SKM-1 (cell line): Measurements from ENCODE around the gene TLR8.
"Not testable (repeated sequence)": the region's sequence is repeated elsewhere in the genome, so short reads cannot be mapped to it uniquely, and the experiment has no call there.

Experiments used
- DNase-seq: peaks from one replicate; lab custom pipeline; 2025; ENCODE audit not compliant: unreplicated experiment; lab: John Stamatoyannopoulos, UW

Gene TLR8

GRCh38 chrX:12946406-12946805 is 40.0 kb downstream of the TLR8 start:
- no peak for DNase-seq

GRCh38 chrX:12946838-12947544 is 40.6 kb downstream of the TLR8 start:
- peak; percentile 25 for DNase-seq

GRCh38 chrX:12947545-12948235 is 41.3 kb downstream of the TLR8 start:
- DNase-seq, result no peak

DNA sequence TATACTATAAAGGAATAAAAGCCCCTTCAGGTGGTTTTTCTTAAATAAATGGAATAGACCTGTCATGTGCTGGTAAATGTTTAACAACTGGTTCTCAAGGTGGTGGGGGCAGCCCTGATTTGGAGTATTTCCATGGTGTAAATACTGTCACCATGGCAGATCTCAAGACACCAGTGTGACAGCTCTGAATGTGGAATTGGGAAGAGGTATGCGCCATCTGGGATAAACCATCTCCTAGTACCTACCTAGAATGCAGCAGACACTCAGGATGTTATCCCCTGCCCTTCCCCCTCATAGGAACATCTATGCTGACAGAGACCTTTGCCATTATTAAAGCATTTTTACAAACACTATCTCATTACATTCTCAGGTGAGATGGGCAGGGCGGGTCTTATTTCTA is 42.1 kb downstream of the TLR8 start:
- DNase-seq, result no peak

DNA sequence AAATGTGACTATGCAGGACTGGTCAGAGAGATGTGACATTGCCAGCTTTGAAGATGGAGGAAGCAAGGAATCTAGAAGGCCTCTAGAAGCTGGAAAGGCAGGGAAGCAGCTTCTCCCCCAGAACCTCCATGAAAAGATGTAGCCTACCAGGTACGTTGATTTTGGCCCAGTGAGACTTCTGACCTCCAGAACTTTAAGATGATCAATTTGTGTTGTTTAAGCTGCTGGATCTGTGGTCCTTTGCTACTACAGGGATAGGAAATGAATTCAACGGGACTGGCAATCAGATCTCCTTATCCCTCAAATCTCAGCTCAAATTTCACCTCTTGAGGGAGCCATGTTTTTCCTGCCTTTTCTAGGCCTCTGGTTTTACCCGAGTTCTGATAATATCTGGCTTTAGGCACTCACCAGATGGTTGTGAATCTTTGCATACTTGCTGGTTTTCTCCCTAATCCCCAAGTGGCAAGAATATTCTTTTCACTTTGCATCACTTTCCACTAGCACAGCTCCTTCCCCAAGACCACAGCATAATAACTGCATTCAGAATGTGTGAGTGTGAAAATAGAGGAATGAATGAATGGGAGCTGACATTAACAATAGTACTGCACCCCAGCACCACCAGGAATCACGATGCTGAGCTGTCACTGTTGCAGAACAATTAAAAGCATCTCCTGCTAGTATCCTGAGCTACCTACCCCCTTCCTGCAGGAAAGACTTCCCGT is 42.9 kb downstream of the TLR8 start:
- no peak for DNase-seq

DNA sequence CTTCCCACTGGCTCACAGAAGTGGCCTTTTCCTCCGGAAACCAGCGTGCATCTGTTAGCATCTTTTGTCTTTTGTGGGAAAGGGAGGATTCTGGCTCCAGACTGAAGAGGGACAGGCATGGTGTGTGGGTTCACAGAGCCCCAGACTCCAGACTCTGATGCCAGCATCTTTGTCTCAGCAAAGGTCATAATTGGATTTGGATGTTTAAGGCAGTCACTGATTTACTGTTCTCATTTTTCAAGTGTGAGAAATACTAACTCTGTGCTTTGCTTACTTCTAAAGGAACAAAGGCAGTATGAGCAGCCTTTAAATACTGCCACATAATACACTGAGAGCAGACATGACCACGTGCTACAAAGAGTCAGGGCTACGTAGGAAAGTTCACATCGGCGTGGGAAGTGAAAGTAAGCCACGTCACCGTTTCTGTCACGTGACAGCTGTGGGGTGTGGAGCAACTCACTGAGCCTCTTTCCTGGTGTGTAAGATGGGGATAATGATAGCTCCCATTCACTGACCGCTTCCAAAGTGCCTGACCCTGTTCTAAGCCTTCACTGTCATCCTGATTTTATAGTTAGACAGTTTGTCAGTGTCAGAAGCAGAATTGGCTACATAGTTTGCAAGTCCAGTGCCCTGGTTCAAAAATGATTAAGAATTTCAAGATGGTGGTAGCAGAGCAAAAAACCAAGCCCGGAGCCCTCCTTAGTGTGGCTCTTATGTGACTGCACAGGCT is 43.7 kb downstream of the TLR8 start:
- DNase-seq, result peak; percentile 51

DNA sequence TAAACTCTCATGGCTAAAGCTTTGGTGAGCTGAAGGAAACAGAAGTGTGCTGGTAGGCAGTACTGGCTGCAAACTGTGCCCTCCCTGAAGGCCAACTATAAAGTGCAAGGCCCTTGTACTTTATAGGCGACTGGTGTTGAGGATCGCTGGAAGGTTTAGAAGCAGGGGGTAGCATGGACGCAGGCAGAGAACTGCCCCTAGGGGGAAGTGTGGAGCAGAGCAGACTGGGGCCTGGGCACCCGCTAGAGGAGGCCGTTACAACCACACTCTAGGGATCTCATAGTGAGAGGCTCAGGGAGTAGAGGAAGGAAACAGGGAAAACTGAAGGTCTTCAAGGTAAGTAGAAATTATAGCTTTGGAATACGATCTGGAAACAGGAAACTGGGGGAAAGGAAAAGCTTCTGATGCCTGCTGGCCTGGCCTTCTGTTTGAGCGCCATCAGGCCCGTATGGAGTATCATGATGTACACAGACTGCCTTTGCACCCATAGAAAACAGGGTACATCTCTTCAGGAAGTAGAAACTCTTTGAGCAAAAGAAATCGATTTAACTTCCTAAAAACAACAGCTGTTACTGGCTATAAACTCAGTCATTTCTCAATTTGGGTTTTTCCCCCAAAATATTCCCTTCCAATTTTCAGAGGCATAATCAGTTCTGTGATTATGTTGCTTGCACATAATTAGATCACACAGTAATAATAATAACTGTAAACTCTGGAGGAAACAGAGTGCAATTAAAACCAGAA is 44.6 kb downstream of the TLR8 start:
- peak; percentile 37 for DNase-seq

DNA sequence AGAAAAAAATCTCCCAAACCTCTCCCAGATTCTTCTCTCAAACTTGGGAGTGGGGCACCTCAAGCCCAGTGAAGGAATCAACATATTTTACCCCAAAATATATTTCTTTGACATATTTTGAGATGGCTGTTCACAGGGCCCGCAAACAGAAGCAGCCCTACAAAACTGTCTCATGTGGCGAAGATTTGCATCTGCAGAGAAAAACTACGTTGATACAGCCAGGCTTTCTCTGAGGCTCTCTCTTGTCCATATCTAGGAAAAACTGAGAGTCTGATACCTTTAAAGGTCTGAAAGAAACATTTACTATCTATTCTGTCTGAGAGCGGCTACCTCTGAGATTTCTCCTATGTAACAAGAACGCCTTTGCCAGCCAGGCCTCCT is 45.2 kb downstream of the TLR8 start:
- DNase-seq, result no peak

- no peak for DNase-seq
Measured at GRCh38 chrX:12953420-12953819, 47.0 kb downstream of the TLR8 start.

- no peak for DNase-seq
Measured at GRCh38 chrX:12954376-12954775, 48.0 kb downstream of the TLR8 start.

DNA sequence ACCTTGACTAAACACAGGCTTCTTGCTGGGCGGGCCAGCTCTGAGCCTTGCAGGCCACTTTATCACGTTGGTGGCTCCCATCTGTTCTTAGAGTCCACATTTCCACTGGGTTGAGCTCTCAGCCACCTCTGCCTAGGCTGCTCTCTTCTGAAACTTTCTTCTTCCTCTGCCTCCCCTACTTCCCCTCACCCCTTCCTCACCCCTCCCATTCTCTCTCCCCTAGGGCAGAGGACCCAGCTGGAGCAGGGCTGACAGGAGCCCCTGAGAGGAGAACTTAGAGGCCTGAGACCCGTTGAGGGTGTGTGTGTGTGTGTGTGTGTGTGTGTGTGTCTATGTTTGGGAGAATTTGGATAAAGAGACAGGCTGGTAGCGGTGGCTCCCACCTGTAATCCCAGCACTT is 48.6 kb downstream of the TLR8 start:
- peak; percentile 6 for DNase-seq

GRCh38 chrX:12955882-12956703 is 49.7 kb downstream of the TLR8 start:
- peak; percentile 77 for DNase-seq

DNA sequence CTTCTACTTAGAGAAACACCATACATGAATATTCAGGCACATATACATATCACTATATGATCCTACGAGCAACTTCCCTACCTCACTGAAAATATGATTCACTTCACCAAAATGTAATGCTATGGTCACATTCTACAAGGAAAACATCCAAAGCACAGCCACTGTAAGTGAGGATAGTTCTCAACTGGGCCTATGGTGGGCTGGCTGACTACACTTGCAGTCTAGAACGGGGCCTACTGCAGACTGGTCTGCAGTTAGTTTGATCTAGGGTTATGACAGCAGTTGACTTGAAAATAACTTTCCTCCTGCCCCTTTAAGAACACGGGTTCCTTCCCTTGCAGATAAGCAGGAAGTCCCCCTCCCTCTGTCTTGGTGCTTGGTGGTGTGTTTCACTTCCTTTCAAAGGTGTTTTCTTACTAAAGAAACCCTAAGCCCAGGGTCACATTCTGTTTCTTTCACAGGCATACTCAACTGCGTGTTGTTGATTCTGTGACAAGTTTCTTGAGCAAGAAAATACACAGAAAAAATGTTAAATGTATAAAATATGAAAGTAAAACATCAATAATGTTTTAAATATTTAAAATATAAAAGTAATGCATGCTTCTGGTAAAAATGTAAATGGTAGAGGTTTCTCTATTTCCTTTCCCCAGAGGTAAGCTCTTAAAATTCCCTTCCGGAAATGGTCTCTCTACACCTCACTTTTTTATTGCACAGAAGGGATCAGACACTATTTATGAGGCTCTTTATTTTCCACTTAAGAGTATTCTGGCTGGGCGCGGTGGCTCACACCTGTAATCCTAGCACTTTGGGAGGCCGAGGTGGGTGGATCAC is 50.5 kb downstream of the TLR8 start:
- peak; percentile 44 for DNase-seq

DNA sequence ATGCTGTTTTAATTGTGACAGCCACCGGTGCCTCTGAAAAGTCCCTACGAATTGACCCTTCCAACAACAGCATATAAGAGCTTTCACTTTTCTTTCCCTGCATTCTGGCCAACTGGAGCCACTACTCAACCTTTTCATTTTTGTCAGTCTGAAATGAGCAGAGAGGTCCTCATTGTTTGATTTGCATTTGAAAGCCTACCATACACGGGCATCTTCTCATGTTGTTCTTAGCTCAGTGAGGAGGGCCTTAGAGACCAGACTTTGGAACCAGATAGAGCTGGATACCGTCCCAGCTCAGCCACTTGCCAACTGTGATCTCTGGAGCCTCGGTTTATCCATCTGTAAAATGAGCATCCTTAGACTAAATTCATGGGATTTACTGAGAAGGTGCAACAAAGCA is 51.6 kb downstream of the TLR8 start:
- DNase-seq, result no peak

GRCh38 chrX:12958461-12958860 is 52.0 kb downstream of the TLR8 start:
- DNase-seq, result no peak

- DNase-seq, result no peak
Measured at GRCh38 chrX:12961196-12961718, 54.8 kb downstream of the TLR8 start.

DNA sequence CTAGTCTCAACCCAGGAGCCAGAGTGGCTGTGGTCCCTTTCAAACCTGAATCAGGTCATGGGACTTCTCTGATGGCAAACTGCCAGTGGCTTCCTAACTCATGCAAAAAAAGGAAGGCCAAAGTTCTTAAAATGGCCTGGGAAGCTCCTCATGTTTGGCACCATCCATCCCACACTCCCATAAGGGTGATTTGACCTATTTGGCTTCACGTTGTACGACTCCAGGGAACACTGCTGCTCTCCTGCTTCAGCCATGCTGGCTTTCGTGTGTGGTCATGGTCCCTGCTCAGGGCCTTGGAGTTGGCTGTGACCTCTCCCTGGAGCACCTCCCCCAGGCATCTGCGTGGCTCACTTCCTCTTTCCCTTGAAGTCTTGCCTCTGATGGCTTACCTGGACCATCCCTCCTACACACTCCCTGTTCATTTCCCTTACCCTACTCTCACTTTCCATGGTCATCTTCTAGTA is 55.7 kb downstream of the TLR8 start:
- no peak for DNase-seq

GRCh38 chrX:12963210-12963850 is 56.9 kb downstream of the TLR8 start:
- not testable (repeated sequence) for DNase-seq
